GM18907 (cell line): ENCODE measurements around the gene KIAA0586.

ENCODE experiments used
- ATAC-seq: cut with Tn5 transposase; IDR thresholded peaks from one replicate; pipeline ENCODE4 v1.9.1; 2021; ENCODE audit warnings: mild to moderate bottlenecking, moderate library complexity; ENCODE audit not compliant: unreplicated experiment

Gene KIAA0586

GRCh38 chr14:58593977-58594376 is 166.5 kb downstream of the KIAA0586 start:
- ATAC-seq = no peak

- ATAC-seq = no peak
Observed at GRCh38 chr14:58597041-58597440, 169.5 kb downstream of the KIAA0586 start.

- ATAC-seq = no peak
Observed at GRCh38 chr14:58598028-58598803, 170.7 kb downstream of the KIAA0586 start.

GRCh38 chr14:58598804-58599525 is 171.4 kb downstream of the KIAA0586 start:
- ATAC-seq = no peak

- no peak for ATAC-seq
Observed at GRCh38 chr14:58599707-58600106, 172.2 kb downstream of the KIAA0586 start.
